Esophagus muscularis mucosa (tissue), 4 donors: ENCODE data around the gene ZNF576. TPM values are rescaled to one million over a fixed set of nuclear protein-coding genes. Genes with fewer than 3 reads are reported as not detected.
"Not testable (repeated sequence)": the region's sequence is repeated elsewhere in the genome, so short reads cannot be mapped to it uniquely, and the experiment has no call there.

ENCODE experiments used
- DNase-seq: peaks from one replicate; pipeline ENCODE4 v3.0.0-alpha.2; 2017; ENCODE audit errors: extremely low spot score
- H3K27ac ChIP-seq, 4 donors: fragments of 200-600 bp; sonication (generic); replicated peaks in 1 of 4; 1 replicate in 3 of 4; 2 replicates in 1 of 4; pipeline ENCODE4 v1.5.1; 2016 to 2019; ENCODE audit warnings: mild to moderate bottlenecking in 1 of 4
- H3K27me3 ChIP-seq, 4 donors: fragments of 200-600 bp; sonication (generic); one replicate each; pipeline versions ENCODE4 v1.5.1 to v1.6.0; 2016 to 2019
- H3K36me3 ChIP-seq, 4 donors: fragments of 200-600 bp; sonication (generic); one replicate each; pipeline ENCODE4 v1.5.1; 2016 to 2019
- H3K4me1 ChIP-seq, 4 donors: fragments of 200-600 bp; sonication (generic); one replicate each; pipeline ENCODE4 v1.5.1; 2016 to 2019
- H3K4me3 ChIP-seq, 4 donors: fragments of 200-600 bp; sonication (generic); 1 replicate in 2 of 4; 2 replicates in 2 of 4; pipeline ENCODE4 v1.5.1; 2016 to 2019; ENCODE audit warnings: mild to moderate bottlenecking in 4 of 4, moderate library complexity in 1 of 4
- H3K9me3 ChIP-seq, 4 donors: fragments of 200-600 bp; sonication (generic); 1 replicate in 3 of 4; 2 replicates in 1 of 4; pipeline ENCODE4 v1.5.1; 2016 to 2019
- CTCF ChIP-seq, 3 experiments: fragments of 200-600 bp in 2 of 3; fragments of 450-650 bp in 1 of 3; sonication (generic) in 2 of 3; IDR thresholded peaks; one replicate each; pipeline ENCODE4 v1.5.1; 2017 to 2019; ENCODE audit warnings: antibody characterized with exemption in 3 of 3, mild to moderate bottlenecking in 2 of 3, moderate library complexity in 1 of 3
- EP300 ChIP-seq: sonication (generic); formaldehyde crosslinking; IDR thresholded peaks from one replicate; pipeline ENCODE4 v1.6.1; 2017; ENCODE audit warnings: antibody characterized with exemption
- POLR2A ChIP-seq: fragments of 450-650 bp; IDR thresholded peaks from one replicate; pipeline ENCODE4 v1.6.1; 2017; ENCODE audit warnings: antibody characterized with exemption, moderate library complexity, mild to moderate bottlenecking, low read depth
- POLR2AphosphoS5 ChIP-seq, 2 donors: sonication (generic); formaldehyde crosslinking; IDR thresholded peaks; one replicate each; pipeline ENCODE4 v1.6.1; 2017; ENCODE audit warnings: antibody characterized with exemption in 2 of 2
- WGBS: methylation state at CpG from one replicate; pipeline ENCODE4 v1.1.5; 2018; 5-methylcytosine and 5-hydroxymethylcytosine counted together
- intact Hi-C: fragments of 100-400 bp; cut with DNase I; formaldehyde crosslinking; loops from one replicate; pipeline ENCODE4 v1.15.1; 2023
- total RNA-seq, 4 donors: library from RNA; depleted of rRNA; stranded (reverse); fragments of >200 nt; gene quantifications; one replicate each; pipeline versions ENCODE4 v1.1.0 to v1.2.1, GENCODE V29; 2016

Gene ZNF576
- total RNA-seq, 4 donors from 2014 or later = 10.0 to 18.6 (median 16.6) TPM

- 86% methylated on average over 4 of the region's 4 CpGs for WGBS
- H3K4me3 ChIP-seq = no peak overlapping the region
- no peak for DNase-seq
- TF ChIP-seq EP300 (no peak), CTCF (IDR thresholded peaks at IDR 0.05) (no peak), POLR2AphosphoS5 (IDR thresholded peaks at IDR 0.05) (no peak), POLR2A (no peak)
- H3K4me1 ChIP-seq = peaks cover 13 to 29% (median 21%) of the 10 kb centered on the region in 4 donors
- no peaks in the 10 kb centered on the region for H3K9me3 ChIP-seq
- no peak overlapping the region for H3K27ac ChIP-seq
- peaks cover 0 to 17% (median 5%) of the 10 kb centered on the region in 4 donors for H3K36me3 ChIP-seq
- H3K27me3 ChIP-seq = no peaks in the 10 kb centered on the region
- intact Hi-C loops = no loop called here
Observed at GRCh38 chr19:43642531-43642930, 46.1 kb downstream of the ZNF576 start.

- Histone ChIP-seq H3K27ac (no peak overlapping the region), H3K36me3 (peaks cover 0 to 21% (median 6%) of the 10 kb centered on the region in 4 donors), H3K9me3 (no peaks in the 10 kb centered on the region), H3K4me3 (no peak overlapping the region), H3K4me1 (peaks cover 13 to 21% (median 20%) of the 10 kb centered on the region in 4 donors), H3K27me3 (no peaks in the 10 kb centered on the region)
- intact Hi-C loops = no loop called here
- TF ChIP-seq CTCF (IDR thresholded peaks at IDR 0.05) = no peak
- TF ChIP-seq POLR2A = no peak
- no peak for TF ChIP-seq POLR2AphosphoS5 (IDR thresholded peaks at IDR 0.05)
- no peak for TF ChIP-seq EP300
- DNase-seq = no peak
- 76% methylated on average over 3 of the region's 3 CpGs for WGBS
Observed at GRCh38 chr19:43643326-43643725, 46.9 kb downstream of the ZNF576 start.

- H3K27ac ChIP-seq = no peak overlapping the region
- no peaks in the 10 kb centered on the region for H3K9me3 ChIP-seq
- peaks cover 8 to 13% (median 11%) of the 10 kb centered on the region in 4 donors for H3K4me1 ChIP-seq
- 89% methylated on average over 13 of the region's 13 CpGs for WGBS
- DNase-seq = no peak
- H3K27me3 ChIP-seq = no peaks in the 10 kb centered on the region
- H3K36me3 ChIP-seq = peaks cover 0 to 29% (median 13%) of the 10 kb centered on the region in 4 donors
- no peak overlapping the region for H3K4me3 ChIP-seq
- intact Hi-C loops = no loop called here
- TF ChIP-seq EP300 = no peak
- no peak for TF ChIP-seq POLR2A
- no peak for TF ChIP-seq CTCF (IDR thresholded peaks at IDR 0.05)
- TF ChIP-seq POLR2AphosphoS5 (IDR thresholded peaks at IDR 0.05) = no peak
Observed at GRCh38 chr19:43644181-43644580, 47.8 kb downstream of the ZNF576 start.

GRCh38 chr19:43648633-43649032, 52.2 kb downstream of the ZNF576 start:
- H3K27me3 ChIP-seq = no peaks in the 10 kb centered on the region
- TF ChIP-seq POLR2AphosphoS5 (IDR thresholded peaks at IDR 0.05) (no peak), CTCF (IDR thresholded peaks at IDR 0.05) (no peak), EP300 (no peak), POLR2A (no peak)
- H3K9me3 ChIP-seq = no peaks in the 10 kb centered on the region
- peaks cover 0 to 59% (median 19%) of the 10 kb centered on the region in 4 donors for H3K36me3 ChIP-seq
- intact Hi-C loops = no loop called here
- no peak overlapping the region for H3K4me3 ChIP-seq
- no peak overlapping the region for H3K27ac ChIP-seq
- no peak for DNase-seq
- 96% methylated on average over 6 of the region's 6 CpGs for WGBS
- H3K4me1 ChIP-seq = peaks cover 0 to 12% (median 9%) of the 10 kb centered on the region in 4 donors

- H3K36me3 ChIP-seq = peaks cover 0 to 68% (median 27%) of the 10 kb centered on the region in 4 donors
- peaks cover 0 to 12% (median 9%) of the 10 kb centered on the region in 4 donors for H3K4me1 ChIP-seq
- TF ChIP-seq POLR2A (no peak), CTCF (IDR thresholded peaks at IDR 0.05) (no peak), EP300 (no peak), POLR2AphosphoS5 (IDR thresholded peaks at IDR 0.05) (no peak)
- no peak for DNase-seq
- intact Hi-C loops = no loop called here
- H3K9me3 ChIP-seq = no peaks in the 10 kb centered on the region
- H3K4me3 ChIP-seq = no peak overlapping the region
- WGBS = 90% methylated on average over 2 of the region's 2 CpGs
- no peaks in the 10 kb centered on the region for H3K27me3 ChIP-seq
- no peak overlapping the region for H3K27ac ChIP-seq
Observed at GRCh38 chr19:43649514-43649913, 53.1 kb downstream of the ZNF576 start.

GRCh38 chr19:43650276-43650675, 53.9 kb downstream of the ZNF576 start:
- not testable (repeated sequence) for DNase-seq, H3K27me3 ChIP-seq, H3K4me3 ChIP-seq, H3K9me3 ChIP-seq, H3K27ac ChIP-seq
- intact Hi-C loops = loop anchor here (5.0 kb wide), 1 partner anchor 113 kb away; no protein-coding TSS in a partner anchor
- peaks cover 4 to 75% (median 35%) of the 10 kb centered on the region in 4 donors for H3K36me3 ChIP-seq
- peaks cover 0 to 12% (median 9%) of the 10 kb centered on the region in 4 donors for H3K4me1 ChIP-seq
- 96% methylated on average over 7 of the region's 7 CpGs for WGBS
